GM19467 (cell line): ENCODE data around the gene BAZ2B.

Experiments used
- ATAC-seq: cut with Tn5 transposase; IDR thresholded peaks from one replicate; pipeline ENCODE4 v1.9.1; 2021; ENCODE audit warnings: mild to moderate bottlenecking, moderate library complexity; ENCODE audit not compliant: unreplicated experiment

The BAZ2B gene

GRCh38 chr2:159275111-159275510 is 341.2 kb downstream of the BAZ2B start:
- no peak for ATAC-seq

GRCh38 chr2:159272156-159272555 is 344.2 kb downstream of the BAZ2B start:
- no peak for ATAC-seq

GRCh38 chr2:159270744-159271379 is 345.5 kb downstream of the BAZ2B start:
- no peak for ATAC-seq
